HepG2 (cell line): ENCODE results near the gene SLC2A5. TPM values are rescaled to one million over a fixed set of nuclear protein-coding genes. Genes with fewer than 3 reads are reported as not detected.

Source experiments
- ARID4A ChIP-seq: sonication (generic); formaldehyde crosslinking; IDR thresholded peaks from 2 replicates; pipeline ENCODE4 v1.5.0; 2020; ENCODE audit warnings: mild to moderate bottlenecking, missing genetic modification reagents, borderline replicate concordance
- DPF2 ChIP-seq: sonication (generic); formaldehyde crosslinking; IDR thresholded peaks from 2 replicates; pipeline ENCODE4 v1.4.0; 2020; ENCODE audit warnings: mild to moderate bottlenecking, low read depth, missing genetic modification reagents, borderline replicate concordance
- DRAP1 ChIP-seq: IDR thresholded peaks from 2 replicates; pipeline ENCODE4 v1.6.1; 2016; ENCODE audit warnings: missing genetic modification reagents, missing compliant biosample characterization
- ISX ChIP-seq: sonication (generic); formaldehyde crosslinking; conservative IDR thresholded peaks from 2 replicates; pipeline ENCODE4 v1.5.0; 2020; ENCODE audit warnings: missing genetic modification reagents
- MED8 ChIP-seq: sonication (generic); formaldehyde crosslinking; IDR thresholded peaks from 2 replicates; pipeline ENCODE4 v1.8.1; 2023; ENCODE audit warnings: mild to moderate bottlenecking, missing genetic modification reagents; ENCODE audit not compliant: insufficient replicate concordance
- MEF2D ChIP-seq: sonication (generic); formaldehyde crosslinking; IDR thresholded peaks from 2 replicates; pipeline ENCODE4 v1.5.1; 2020; ENCODE audit warnings: mild to moderate bottlenecking, missing genetic modification reagents
- PAXIP1 ChIP-seq: sonication (generic); formaldehyde crosslinking; conservative IDR thresholded peaks from 2 replicates; pipeline ENCODE4 v1.4.0; 2020; ENCODE audit warnings: mild to moderate bottlenecking, missing genetic modification reagents, moderate library complexity
- PHF20 ChIP-seq: sonication (generic); formaldehyde crosslinking; IDR thresholded peaks from 2 replicates; pipeline ENCODE4 v1.5.0; 2020; ENCODE audit warnings: mild to moderate bottlenecking, missing genetic modification reagents
- ZBTB21 ChIP-seq: sonication (generic); formaldehyde crosslinking; IDR thresholded peaks from 2 replicates; pipeline ENCODE4 v1.4.0; 2020; ENCODE audit warnings: missing genetic modification reagents
- ZFYVE20 ChIP-seq: sonication (generic); formaldehyde crosslinking; IDR thresholded peaks from 2 replicates; pipeline ENCODE4 v1.8.0; 2023; ENCODE audit warnings: low read depth, mild to moderate bottlenecking, moderate library complexity, missing genetic modification reagents, borderline replicate concordance
- ZNF10 ChIP-seq: sonication (generic); formaldehyde crosslinking; IDR thresholded peaks from 2 replicates; pipeline ENCODE4 v1.4.0; 2020; ENCODE audit warnings: mild to moderate bottlenecking, low read depth, missing genetic modification reagents, borderline replicate concordance
- ZNF18 ChIP-seq: sonication (generic); formaldehyde crosslinking; IDR thresholded peaks from 2 replicates; pipeline ENCODE4 v1.8.0; 2022; ENCODE audit warnings: mild to moderate bottlenecking, missing genetic modification reagents; ENCODE audit not compliant: insufficient replicate concordance
- ZNF75D ChIP-seq: sonication (generic); formaldehyde crosslinking; IDR thresholded peaks from 2 replicates; pipeline ENCODE4 v1.8.1; 2023; ENCODE audit warnings: missing genetic modification reagents, mild to moderate bottlenecking, borderline replicate concordance
- ZNF768 ChIP-seq: sonication (generic); formaldehyde crosslinking; IDR thresholded peaks from 2 replicates; pipeline ENCODE4 v1.4.0; 2020; ENCODE audit warnings: missing genetic modification reagents
- ZNF784 ChIP-seq: sonication (generic); formaldehyde crosslinking; IDR thresholded peaks from 2 replicates; pipeline ENCODE4 v1.5.1; 2020; ENCODE audit warnings: missing genetic modification reagents, mild to moderate bottlenecking, borderline replicate concordance
- polyA plus RNA-seq, 8 experiments: library from polyadenylated mRNA; depleted of rRNA in 3 of 8; stranded (reverse) in 7 of 8; unstranded in 1 of 8; fragments of >200 nt; fragmentation: Illumina TruSeq in 4 of 8; extraction: Trizol in 4 of 8; gene quantifications; 2 replicates each; pipeline versions ENCODE4 v1.2.1 to v1.2.3, GENCODE V29; 2011 to 2016; ENCODE audit warnings: low read depth in 4 of 8, missing spikeins in 1 of 8, mixed read lengths in 1 of 8; ENCODE audit not compliant: insufficient read depth in 1 of 8
- total RNA-seq, 5 experiments: library from RNA; depleted of rRNA; stranded (reverse); fragments of >200 nt; fragmentation: Illumina TruSeq; extraction: Trizol; gene quantifications; 2 replicates each; pipeline ENCODE4 v1.2.3, GENCODE V29; 2016; ENCODE audit warnings: low read depth in 1 of 5

Gene SLC2A5
- total and polyA plus RNA-seq, 2 of the 13 experiments (the other 11 are each of a cell fraction or from before 2014, with no cell fraction given), result 0.04 to 0.54 TPM

GRCh38 chr1:9112961-9113880 lies 43.8 kb upstream of the SLC2A5 start (continued):
- TF ChIP-seq DRAP1 (CRISPR knock-in tag) (peak; percentile 53; the same call in 1 of the 2 replicates), ZNF75D (no peak), PHF20 (CRISPR knock-in tag) (no peak), ZFYVE20 (CRISPR knock-in tag) (no peak), ZNF10 (CRISPR knock-in tag) (no peak), MEF2D (CRISPR knock-in tag) (peak; percentile 79; the same call in 1 of the 2 replicates), ZBTB21 (CRISPR knock-in tag) (0 out of 2 replicates have a peak, but pooled peaks have one; percentile 23), ARID4A (peak; percentile 57; the same call in 1 of the 2 replicates), ZNF18 (peak; percentile 87), ZNF784 (no peak; the same call in 1 of the 2 replicates), MED8 (CRISPR knock-in tag) (no peak), ZNF768 (CRISPR knock-in tag) (peak; percentile 21; the same call in 1 of the 2 replicates), ISX (CRISPR knock-in tag) (no peak), DPF2 (CRISPR knock-in tag) (peak; percentile 87), PAXIP1 (CRISPR knock-in tag) (peak; percentile 98)
